GM12878 (cell line): Measurements from ENCODE around the gene KLHL22. TPM values are rescaled to one million over a fixed set of nuclear protein-coding genes. Genes with fewer than 3 reads are reported as not detected.

Experiments used
- ATAC-seq: fragments of 200-7000 bp; cut with Tn5 transposase; 3 replicates; pipeline ENCODE4 v1.9.1; 2020; ENCODE audit warnings: mild to moderate bottlenecking, moderate library complexity
- BruUV-seq: library from RNA; stranded (reverse); fragments of 400-500 nt; replicated peaks from 2 replicates; lab custom pipeline; 2021; lab: Mats Ljungman, UMichigan
- CTCF ChIA-PET: fragments of 300-600 bp; sonication (Branson Sonifier 250); formaldehyde crosslinking; extraction: SDS; loops from one replicate; lab custom pipeline; 2021; ENCODE audit warnings: inconsistent platforms; lab: Yijun Ruan, JAX
- POLR2A ChIA-PET: fragments of 350-600 bp; formaldehyde crosslinking; extraction: SDS; loops from one replicate; lab custom pipeline; 2021; ENCODE audit warnings: inconsistent platforms; lab: Charles Lee
- RAD21 ChIA-PET: fragments of 300-600 bp; sonication (Branson Sonifier 250); formaldehyde crosslinking; loops from one replicate; lab custom pipeline; 2023; ENCODE audit warnings: antibody characterized with exemption; ENCODE audit not compliant: unreplicated experiment; lab: Charles Lee
- SMC1A ChIA-PET: fragments of 300-600 bp; sonication (Branson Sonifier 250); formaldehyde crosslinking; loops from one replicate; lab custom pipeline; 2023; ENCODE audit not compliant: unreplicated experiment, uncharacterized antibody; lab: Charles Lee
- DNase-seq: peaks from one replicate; pipeline ENCODE4 v3.0.0-alpha.2; 2011; ENCODE audit warnings: low read depth, low spot score
- FAIRE-seq: peaks from 3 replicates; lab custom pipeline; 2011; peaks lifted over from hg19 to GRCh38; lab: Jason Lieb, UNC
- H2AFZ ChIP-seq: 2 replicates; pipeline ENCODE4 v1.6.0; 2011; ENCODE audit warnings: low read depth, low read length, control low read depth; ENCODE audit not compliant: control insufficient read depth
- H3K27ac ChIP-seq: 2 replicates; pipeline ENCODE4 v1.5.1; 2011; ENCODE audit warnings: control low read depth; ENCODE audit not compliant: control insufficient read depth, insufficient read depth
- H3K27me3 ChIP-seq, 2 experiments: replicated peaks in 1 of 2; 2 replicates each; pipeline versions ENCODE4 v1.6.0 to v1.6.1; 2011; ENCODE audit warnings: low read length in 1 of 2; ENCODE audit not compliant: control insufficient read depth in 2 of 2, insufficient read depth in 2 of 2
- H3K36me3 ChIP-seq, 2 experiments: 2 replicates each; pipeline ENCODE4 v1.5.1; 2011; ENCODE audit warnings: low read length in 1 of 2; ENCODE audit not compliant: control insufficient read depth in 2 of 2, insufficient read depth in 2 of 2
- H3K4me1 ChIP-seq: 2 replicates; pipeline ENCODE4 v1.6.1; 2011; ENCODE audit warnings: mild to moderate bottlenecking, low read length, moderate library complexity, mixed read lengths; ENCODE audit not compliant: control insufficient read depth, insufficient read depth
- H3K4me2 ChIP-seq: 2 replicates; pipeline ENCODE4 v1.6.0; 2011; ENCODE audit warnings: control low read depth; ENCODE audit not compliant: control insufficient read depth, insufficient read depth
- H3K4me3 ChIP-seq: fragments of 200-600 bp; sonication (generic); 2 replicates; pipeline ENCODE4 v1.5.1; 2016
- H3K79me2 ChIP-seq: 2 replicates; pipeline ENCODE4 v1.6.0; 2011; ENCODE audit warnings: low read length; ENCODE audit not compliant: control insufficient read depth, insufficient read depth
- H3K9ac ChIP-seq: 2 replicates; pipeline ENCODE4 v1.8.0; 2011; ENCODE audit warnings: low read length, control low read depth, mixed read lengths; ENCODE audit not compliant: control insufficient read depth, insufficient read depth
- H3K9me3 ChIP-seq: replicated peaks from 3 replicates; pipeline ENCODE4 v1.5.1; 2011; ENCODE audit warnings: mild to moderate bottlenecking, low read length; ENCODE audit not compliant: control insufficient read depth, insufficient read depth
- H4K20me1 ChIP-seq: 2 replicates; pipeline ENCODE4 v1.6.0; 2011; ENCODE audit not compliant: control insufficient read depth, insufficient read depth
- BACH1 ChIP-seq: fragments of 450-650 bp; IDR thresholded peaks from 2 replicates; pipeline ENCODE4 v1.6.1; 2017; ENCODE audit warnings: mild to moderate bottlenecking, borderline replicate concordance
- EGR1 ChIP-seq, 2 experiments: IDR thresholded peaks; 1 replicate in 1 of 2; 2 replicates in 1 of 2; pipeline ENCODE4 v1.6.1; 2011 to 2012; ENCODE audit warnings: low read depth in 2 of 2, low read length in 2 of 2, borderline replicate concordance in 1 of 2, mild to moderate bottlenecking in 1 of 2, moderate library complexity in 1 of 2
- EZH2 ChIP-seq: IDR thresholded peaks from 2 replicates; pipeline ENCODE4 v1.6.1; 2012; ENCODE audit warnings: low read depth, mild to moderate bottlenecking, control low read depth, inconsistent platforms, low read length, borderline replicate concordance; ENCODE audit not compliant: control insufficient read depth
- FOXK2 ChIP-seq: fragments of 450-650 bp; IDR thresholded peaks from 2 replicates; pipeline ENCODE4 v1.6.1; 2017; ENCODE audit warnings: mild to moderate bottlenecking, moderate library complexity
- GABPA ChIP-seq: IDR thresholded peaks from 2 replicates; pipeline ENCODE4 v1.6.1; 2014; ENCODE audit warnings: antibody characterized with exemption, low read depth, mild to moderate bottlenecking, inconsistent platforms
- NR2C1 ChIP-seq: fragments of 450-650 bp; IDR thresholded peaks from 2 replicates; pipeline ENCODE4 v1.6.1; 2017; ENCODE audit warnings: antibody characterized with exemption, mild to moderate bottlenecking, moderate library complexity
- PML ChIP-seq: IDR thresholded peaks from 2 replicates; pipeline ENCODE4 v1.6.1; 2012; ENCODE audit warnings: low read length, inconsistent platforms
- POLR2A ChIP-seq: IDR thresholded peaks from 2 replicates; pipeline ENCODE4 v1.6.1; 2011; ENCODE audit warnings: low read depth, mild to moderate bottlenecking, low read length
- RBBP5 ChIP-seq: fragments of 200-600 bp; sonication (generic); conservative IDR thresholded peaks from 2 replicates; pipeline ENCODE4 v1.6.1; 2016
- SREBF2 ChIP-seq: IDR thresholded peaks from 2 replicates; pipeline ENCODE4 v1.6.1; 2012; ENCODE audit warnings: mild to moderate bottlenecking, low read length
- STAT1 ChIP-seq: fragments of 450-650 bp; conservative IDR thresholded peaks from 2 replicates; pipeline ENCODE4 v1.6.1; 2014; ENCODE audit warnings: antibody characterized with exemption, mild to moderate bottlenecking
- TARDBP ChIP-seq: IDR thresholded peaks from 2 replicates; pipeline ENCODE4 v1.6.1; 2016; ENCODE audit warnings: borderline replicate concordance
- USF1 ChIP-seq: IDR thresholded peaks from 2 replicates; pipeline ENCODE4 v1.6.1; 2011; ENCODE audit warnings: borderline replicate concordance, low read depth, mild to moderate bottlenecking, moderate library complexity, mixed read lengths, low read length; ENCODE audit not compliant: insufficient read depth; ENCODE audit errors: extremely low read length
- WRNIP1 ChIP-seq: IDR thresholded peaks from 2 replicates; pipeline ENCODE4 v1.6.1; 2011; ENCODE audit warnings: low read depth, low read length, improper control_type of control experiment, borderline replicate concordance
- ZBTB33 ChIP-seq: fragments of 450-650 bp; IDR thresholded peaks from 2 replicates; pipeline ENCODE4 v1.6.1; 2017; ENCODE audit warnings: mild to moderate bottlenecking
- ZNF592 ChIP-seq: fragments of 450-650 bp; IDR thresholded peaks from 2 replicates; pipeline ENCODE4 v1.6.1; 2017; ENCODE audit warnings: mild to moderate bottlenecking, moderate library complexity
- ZNF622 ChIP-seq: fragments of 450-650 bp; IDR thresholded peaks from 2 replicates; pipeline ENCODE4 v1.6.1; 2017; ENCODE audit warnings: mild to moderate bottlenecking, inconsistent platforms
- WGBS: methylation state at CpG from one replicate; pipeline ENCODE4 v1.1.6; 2016; ENCODE audit warnings: low lambda C conversion rate; ENCODE audit not compliant: insufficient replicate concordance, insufficient coverage; ENCODE audit errors: missing lambda C conversion rate; 5-methylcytosine and 5-hydroxymethylcytosine counted together
- in situ Hi-C: fragments of 300-500 bp; cut with MboI; formaldehyde crosslinking; loops from 9 replicates; pipeline ENCODE4 v1.14.3; 2018; ENCODE audit warnings: mixed read lengths
- intact Hi-C: fragments of 100-400 bp; cut with micrococcal nuclease; formaldehyde crosslinking; loops from one replicate; pipeline ENCODE4 v1.14.2; 2022; ENCODE audit not compliant: unreplicated experiment
- polyA plus RNA-seq, 11 experiments: library from polyadenylated mRNA; depleted of rRNA in 4 of 11; unstranded in 6 of 11; stranded (reverse) in 5 of 11; fragments of >200 nt; fragmentation: Nextera tagmentation in 4 of 11; fragmentation: Illumina TruSeq in 1 of 11; extraction: Ambion mirVana in 4 of 11; extraction: Trizol in 1 of 11; gene quantifications; 1 replicate in 1 of 11; 2 replicates in 10 of 11; pipeline versions ENCODE4 v1.2.1 to v1.2.3, GENCODE V29; 2011 to 2016; ENCODE audit warnings: inconsistent platforms in 2 of 11, missing spikeins in 2 of 11, low read depth in 1 of 11
- total RNA-seq, 4 experiments: library from RNA; depleted of rRNA in 3 of 4; stranded (reverse); fragments of >200 nt in 3 of 4; fragmentation: Illumina TruSeq in 1 of 4; extraction: Trizol in 1 of 4; gene quantifications; 2 replicates each; pipeline versions ENCODE4 v1.2.1 to v1.2.3, GENCODE V29; 2013 to 2021

Gene KLHL22
- total and polyA plus RNA-seq, 10 of the 15 experiments (the other 5 are each of a cell fraction or from before 2014, with no cell fraction given) = 0.06 to 22.1 (median 14.2) TPM

GRCh38 chr22:20407829-20408228 is 87.8 kb downstream of the KLHL22 start (continued):
- TF ChIP-seq ZBTB33 = no peak
- no peak for TF ChIP-seq WRNIP1
- TF ChIP-seq GABPA = no peak
- no peak for TF ChIP-seq STAT1
- TF ChIP-seq ZNF622 = no peak
- no peak for TF ChIP-seq PML
- no peak for TF ChIP-seq EGR1 (IDR thresholded peaks at IDR 0.05; ENCODE audit: borderline replicate concordance in 1 of 2, low read depth in 2 of 2, low read length in 2 of 2)
- TF ChIP-seq RBBP5 = no peak
- no peak for TF ChIP-seq USF1
- no peak for TF ChIP-seq FOXK2

- Histone ChIP-seq H3K9ac (no peak overlapping the region), H2AFZ (no peak overlapping the region), H3K27me3 (no peaks in the 10 kb centered on the region; a peak in 1 of 4 replicates), H3K4me2 (no peak overlapping the region), H3K79me2 (no peaks in the 10 kb centered on the region), H3K36me3 (peaks cover 0 to 6% of the 10 kb centered on the region in 2 experiments; a peak in 3 of 4 replicates), H3K4me3 (no peak overlapping the region), H3K27ac (no peak overlapping the region), H3K4me1 (no peaks in the 10 kb centered on the region), H4K20me1 (no peaks in the 10 kb centered on the region), H3K9me3 (no peaks in the 10 kb centered on the region)
- WGBS = 81% methylated on average over 13 of the region's 13 CpGs
- DNase-seq = no peak
- intact Hi-C loops (no loop called here), in situ Hi-C loops (no loop called here)
- ChIA-PET RAD21 (no interaction called here), CTCF (no interaction called here), SMC1A (no interaction called here), POLR2A (no interaction called here)
- BruUV-seq = no TSS peak
- no peak for FAIRE-seq
- no peak for ATAC-seq
- TF ChIP-seq SREBF2 (no peak), POLR2A (no peak), BACH1 (no peak), TARDBP (no peak), ZNF592 (no peak), EZH2 (no peak), PML (no peak), NR2C1 (no peak)
Measured at GRCh38 chr22:20406686-20407408, 88.7 kb downstream of the KLHL22 start.
